Measurements from ENCODE around the gene AP5M1.
"Not testable (repeated sequence)": the region's sequence is repeated elsewhere in the genome, so short reads cannot be mapped to it uniquely, and the experiment has no call there.

AP5M1 gene

DNA sequence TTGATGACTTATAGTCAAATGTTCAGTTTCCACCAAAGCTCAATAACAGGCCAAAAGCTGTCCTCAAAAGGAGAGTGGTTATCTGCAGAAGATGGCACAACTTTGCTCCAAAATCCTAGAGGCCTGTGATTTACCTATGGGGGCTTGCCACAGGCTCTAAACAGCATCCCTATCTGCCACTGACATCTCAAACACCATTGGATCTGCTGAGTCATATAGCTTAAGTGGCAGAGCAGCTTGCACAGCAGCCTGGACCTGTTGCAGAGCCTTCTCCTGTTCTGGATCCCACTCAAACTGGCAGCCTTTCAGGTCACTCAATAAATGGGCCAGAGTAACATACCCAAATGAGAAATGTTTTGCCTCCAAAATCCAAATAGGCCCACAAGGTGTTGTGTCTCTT lies 61.1 kb downstream of the AP5M1 start:
- DNase-seq (ENCODE audit: low read depth) = peak; percentile 10
- H3K4me3 ChIP-seq (ENCODE audit: low read depth, low read length) = no peak overlapping the region
- TF ChIP-seq, protein P1, sequence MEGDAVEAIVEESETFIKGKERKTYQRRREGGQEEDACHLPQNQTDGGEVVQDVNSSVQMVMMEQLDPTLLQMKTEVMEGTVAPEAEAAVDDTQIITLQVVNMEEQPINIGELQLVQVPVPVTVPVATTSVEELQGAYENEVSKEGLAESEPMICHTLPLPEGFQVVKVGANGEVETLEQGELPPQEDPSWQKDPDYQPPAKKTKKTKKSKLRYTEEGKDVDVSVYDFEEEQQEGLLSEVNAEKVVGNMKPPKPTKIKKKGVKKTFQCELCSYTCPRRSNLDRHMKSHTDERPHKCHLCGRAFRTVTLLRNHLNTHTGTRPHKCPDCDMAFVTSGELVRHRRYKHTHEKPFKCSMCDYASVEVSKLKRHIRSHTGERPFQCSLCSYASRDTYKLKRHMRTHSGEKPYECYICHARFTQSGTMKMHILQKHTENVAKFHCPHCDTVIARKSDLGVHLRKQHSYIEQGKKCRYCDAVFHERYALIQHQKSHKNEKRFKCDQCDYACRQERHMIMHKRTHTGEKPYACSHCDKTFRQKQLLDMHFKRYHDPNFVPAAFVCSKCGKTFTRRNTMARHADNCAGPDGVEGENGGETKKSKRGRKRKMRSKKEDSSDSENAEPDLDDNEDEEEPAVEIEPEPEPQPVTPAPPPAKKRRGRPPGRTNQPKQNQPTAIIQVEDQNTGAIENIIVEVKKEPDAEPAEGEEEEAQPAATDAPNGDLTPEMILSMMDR (IDR thresholded peaks at IDR 0.05; ENCODE audit: control insufficient read depth, extremely low read depth, insufficient read depth) = no peak

DNA sequence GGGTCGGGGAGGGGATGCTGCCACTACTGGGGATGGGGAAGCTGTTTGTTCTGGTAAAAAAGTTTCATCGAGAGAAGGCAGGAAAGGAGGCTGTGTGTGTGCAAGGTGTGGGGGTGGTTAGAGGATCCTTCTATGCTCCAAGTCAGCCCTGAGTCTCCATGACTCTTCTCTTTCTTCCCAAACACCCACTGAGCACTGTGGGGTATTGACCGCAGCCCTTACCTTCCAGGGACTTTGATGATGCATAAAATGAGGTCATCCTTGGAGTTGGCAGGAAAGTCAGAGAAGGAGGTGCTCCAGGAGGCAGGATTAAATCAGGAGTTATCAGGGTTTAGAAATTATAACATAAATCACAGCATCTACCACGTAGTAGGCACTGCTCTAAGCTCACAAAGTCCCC lies 63.7 kb downstream of the AP5M1 start:
- not testable (repeated sequence) for DNase-seq (ENCODE audit: low read depth); H3K4me3 ChIP-seq (ENCODE audit: low read depth, low read length)

- DNase-seq (ENCODE audit: low read depth); H3K4me3 ChIP-seq (ENCODE audit: low read depth, low read length): not testable (repeated sequence)
Measured at GRCh38 chr14:57333726-57334125, 65.0 kb downstream of the AP5M1 start.

DNA sequence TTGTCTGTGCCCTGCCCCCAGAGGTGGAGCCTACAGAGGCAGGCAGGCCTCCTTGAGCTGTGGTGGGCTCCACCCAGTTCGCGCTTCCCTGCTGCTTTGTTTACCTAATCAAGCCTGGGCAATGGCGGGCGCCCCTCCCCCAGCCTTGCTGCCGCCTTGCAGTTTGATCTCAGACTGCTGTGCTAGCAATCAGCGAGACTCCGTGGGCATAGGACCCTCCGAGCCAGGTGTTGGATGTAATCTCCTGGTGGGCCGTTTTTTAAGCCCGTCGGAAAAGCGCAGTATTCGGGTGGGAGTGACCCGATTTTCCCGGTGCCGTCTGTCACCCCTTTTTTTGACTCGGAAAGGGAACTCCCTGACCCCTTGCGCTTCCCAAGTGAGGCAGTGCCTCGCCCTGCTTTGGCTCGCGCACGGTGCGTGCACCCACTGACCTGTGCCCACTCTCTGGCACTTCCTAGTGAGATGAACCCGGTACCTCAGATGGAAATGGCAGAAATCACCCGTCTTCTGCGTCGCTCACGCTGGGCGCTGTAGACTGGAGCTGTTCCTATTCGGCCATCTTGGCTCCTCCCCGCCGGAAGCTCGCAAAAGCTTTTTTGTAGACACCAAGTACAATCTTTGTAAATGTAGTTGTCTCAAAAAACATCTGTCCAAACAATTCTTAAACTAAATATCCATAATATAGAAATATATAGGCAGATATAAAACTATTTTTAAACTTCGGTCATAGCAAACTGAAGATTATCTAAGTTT lies 75.0 kb downstream of the AP5M1 start:
- DNase-seq (ENCODE audit: low read depth); H3K4me3 ChIP-seq (ENCODE audit: low read depth, low read length): not testable (repeated sequence)

GRCh38 chr14:57345106-57345505 lies 76.3 kb downstream of the AP5M1 start:
- H3K4me3 ChIP-seq (ENCODE audit: low read depth, low read length) = no peak overlapping the region
- TF ChIP-seq, protein P1 (IDR thresholded peaks at IDR 0.05; ENCODE audit: control insufficient read depth, extremely low read depth, insufficient read depth) = no peak
- no peak for DNase-seq (ENCODE audit: low read depth)

DNA sequence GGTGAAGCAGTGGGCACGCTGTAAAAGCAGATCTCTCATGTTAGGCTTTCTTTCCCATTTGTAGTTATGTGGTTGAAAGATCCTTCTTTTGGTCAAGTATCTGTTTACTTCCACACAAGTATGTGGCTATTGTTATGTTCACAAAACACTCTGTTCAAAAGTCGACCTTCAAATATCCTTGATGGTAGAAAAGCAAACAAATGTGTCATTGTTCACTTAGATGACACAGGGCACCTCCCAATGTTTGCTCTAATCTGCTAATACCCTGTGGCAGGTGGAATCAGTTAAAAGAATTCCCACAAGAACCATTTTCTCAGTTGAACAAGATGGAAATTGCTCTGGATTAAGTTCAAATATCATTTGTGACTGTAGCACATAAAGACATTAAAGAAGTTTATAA lies 78.0 kb downstream of the AP5M1 start:
- TF ChIP-seq, protein P1 (IDR thresholded peaks at IDR 0.05; ENCODE audit: control insufficient read depth, extremely low read depth, insufficient read depth) = no peak
- DNase-seq (ENCODE audit: low read depth) = no peak
- H3K4me3 ChIP-seq (ENCODE audit: low read depth, low read length) = no peak overlapping the region

All from LNCaP clone FGC (cell line).